Activated CD4-positive, CD25-positive, alpha-beta regulatory T cell treated with anti-CD3 and anti-CD28 coated beads, Interleukin-2, amount 50 U/mL, for 72 hours (primary cell): ENCODE results near the gene UQCR10.
"Not testable (repeated sequence)": the region's sequence is repeated elsewhere in the genome, so short reads cannot be mapped to it uniquely, and the experiment has no call there.

Experiments used
- DNase-seq: peaks from one replicate; pipeline ENCODE4 v3.0.0; 2021

The UQCR10 gene

GRCh38 chr22:29737251-29738117 lies 29.7 kb upstream of the UQCR10 start:
- no peak for DNase-seq

- DNase-seq, result no peak
These were observed 28.9 kb upstream of the UQCR10 start for GRCh38 chr22:29738118-29738815.

- DNase-seq, result no peak
These were observed 27.8 kb upstream of the UQCR10 start for GRCh38 chr22:29739346-29739875.

GRCh38 chr22:29740216-29740615 lies 27.0 kb upstream of the UQCR10 start:
- DNase-seq, result no peak

- DNase-seq, result no peak
These were observed 25.2 kb upstream of the UQCR10 start for GRCh38 chr22:29741926-29742325.

- no peak for DNase-seq
These were observed 24.8 kb upstream of the UQCR10 start for GRCh38 chr22:29742326-29742725.

GRCh38 chr22:29744902-29745301 lies 22.3 kb upstream of the UQCR10 start:
- DNase-seq, result no peak

GRCh38 chr22:29747832-29748231 lies 19.3 kb upstream of the UQCR10 start:
- no peak for DNase-seq

- no peak for DNase-seq
These were observed 18.8 kb upstream of the UQCR10 start for GRCh38 chr22:29748248-29748893.

GRCh38 chr22:29750029-29750428 lies 17.1 kb upstream of the UQCR10 start:
- no peak for DNase-seq

GRCh38 chr22:29750559-29751538 lies 16.3 kb upstream of the UQCR10 start:
- no peak for DNase-seq

GRCh38 chr22:29751669-29752068 lies 15.5 kb upstream of the UQCR10 start:
- DNase-seq, result no peak

GRCh38 chr22:29753808-29754657 lies 13.1 kb upstream of the UQCR10 start:
- DNase-seq, result no peak

GRCh38 chr22:29754658-29755395 lies 12.3 kb upstream of the UQCR10 start:
- not testable (repeated sequence) for DNase-seq

GRCh38 chr22:29755889-29756288 lies 11.3 kb upstream of the UQCR10 start:
- no peak for DNase-seq

GRCh38 chr22:29756341-29756740 lies 10.8 kb upstream of the UQCR10 start:
- no peak for DNase-seq

- DNase-seq, result no peak
These were observed 10.1 kb upstream of the UQCR10 start for GRCh38 chr22:29757096-29757495.

- DNase-seq, result no peak
These were observed 9.0 kb upstream of the UQCR10 start for GRCh38 chr22:29758068-29758622.

GRCh38 chr22:29758959-29759358 lies 8.2 kb upstream of the UQCR10 start:
- no peak for DNase-seq

GRCh38 chr22:29762263-29762662 lies 4.9 kb upstream of the UQCR10 start:
- no peak for DNase-seq
